Measurements from ENCODE around the gene NOP16. TPM values are rescaled to one million over a fixed set of nuclear protein-coding genes. Genes with fewer than 3 reads are reported as not detected.

The NOP16 gene
- polyA plus RNA-seq, 2 of the 4 experiments (the other 2 are of a cell fraction): 90.7 to 127 TPM

- TF ChIP-seq EHMT2 (IDR thresholded peaks at IDR 0.05; ENCODE audit: low read depth) (no peak), MAZ (IDR thresholded peaks at IDR 0.05; ENCODE audit: borderline replicate concordance, low read depth, low read length) (no peak), JUNB (IDR thresholded peaks at IDR 0.05) (no peak), NFE2L2 (conservative IDR thresholded peaks at IDR 0.05; ENCODE audit: low read length) (no peak), NPAS2 (CRISPR knock-in tag; IDR thresholded peaks at IDR 0.05; ENCODE audit: borderline replicate concordance) (no peak), KDM5A (IDR thresholded peaks at IDR 0.05) (peak; percentile 53; the same call in 1 of the 2 replicates), RARB (CRISPR knock-in tag; IDR thresholded peaks at IDR 0.05) (no peak), CHD2 (IDR thresholded peaks at IDR 0.05; ENCODE audit: low read length, partially characterized antibody) (peak; percentile 93), MAFK (IDR thresholded peaks at IDR 0.05; ENCODE audit: partially characterized antibody) (no peak), EP300 (IDR thresholded peaks at IDR 0.05) (no peak), ZC3H11A (IDR thresholded peaks at IDR 0.05) (no peak), BHLHE40 (IDR thresholded peaks at IDR 0.05; ENCODE audit: low read depth, low read length) (no peak), FOSB (CRISPR knock-in tag; IDR thresholded peaks at IDR 0.05) (no peak), JUN (IDR thresholded peaks at IDR 0.05) (peak; percentile 54 to 88; a peak in 4 of 5 replicates), HMGXB4 (CRISPR knock-in tag; IDR thresholded peaks at IDR 0.05; ENCODE audit: borderline replicate concordance) (peak; percentile 56; the same call in 1 of the 2 replicates), HOXA7 (CRISPR knock-in tag; IDR thresholded peaks at IDR 0.05) (no peak), BCL3 (IDR thresholded peaks at IDR 0.05) (peak; percentile 95), FOSL2 (IDR thresholded peaks at IDR 0.05) (no peak), FOSL2 (CRISPR knock-in tag; IDR thresholded peaks at IDR 0.05) (no peak), PHF8 (IDR thresholded peaks at IDR 0.05; ENCODE audit: borderline replicate concordance, low read depth) (peak; percentile 98), EHF (CRISPR knock-in tag; IDR thresholded peaks at IDR 0.05) (no peak), TFCP2L1 (CRISPR knock-in tag; IDR thresholded peaks at IDR 0.05) (no peak), ATOH8 (CRISPR knock-in tag; IDR thresholded peaks at IDR 0.05; ENCODE audit: low read depth) (no peak), NR3C1 (IDR thresholded peaks at IDR 0.05) (no peak), HOXB5 (CRISPR knock-in tag; IDR thresholded peaks at IDR 0.05) (no peak), GATA3 (IDR thresholded peaks at IDR 0.05; ENCODE audit: borderline replicate concordance) (peak; percentile 52), FOXS1 (CRISPR knock-in tag; IDR thresholded peaks at IDR 0.05) (no peak)
Measured at GRCh38 chr5:176361437-176362232, 26.8 kb downstream of the NOP16 start, which contains the start of gene KIAA1191 (continued).
